Fibroblast of villous mesenchyme (primary cell): ENCODE measurements around the gene MAP2. TPM values are rescaled to one million over a fixed set of nuclear protein-coding genes. Genes with fewer than 3 reads are reported as not detected.

Experiments
- DNase-seq: peaks from one replicate; pipeline ENCODE4 v3.0.0-alpha.2; 2010; ENCODE audit warnings: low read depth
- H3K4me3 ChIP-seq: 2 replicates; pipeline ENCODE4 v1.5.1; 2011; ENCODE audit warnings: low read depth, mild to moderate bottlenecking, low read length
- CTCF ChIP-seq: IDR thresholded peaks from 2 replicates; pipeline ENCODE4 v1.5.1; 2012; ENCODE audit warnings: low read depth, mild to moderate bottlenecking, low read length; ENCODE audit not compliant: insufficient read depth
- total RNA-seq: library from RNA; depleted of rRNA; stranded (reverse); fragments of >200 nt; gene quantifications from 2 replicates; pipeline ENCODE4 v1.2.3, GENCODE V29; 2012

MAP2 gene
- total RNA-seq, 1 donor = 37.1 TPM

- no peak for TF ChIP-seq CTCF
- DNase-seq = no peak
- no peak overlapping the region for H3K4me3 ChIP-seq
Observed at GRCh38 chr2:209536363-209536762, 112.5 kb downstream of the MAP2 start.

GRCh38 chr2:209547726-209548125, 123.9 kb downstream of the MAP2 start:
- TF ChIP-seq CTCF = no peak
- H3K4me3 ChIP-seq = no peak overlapping the region
- peak; percentile 0 for DNase-seq

DNA sequence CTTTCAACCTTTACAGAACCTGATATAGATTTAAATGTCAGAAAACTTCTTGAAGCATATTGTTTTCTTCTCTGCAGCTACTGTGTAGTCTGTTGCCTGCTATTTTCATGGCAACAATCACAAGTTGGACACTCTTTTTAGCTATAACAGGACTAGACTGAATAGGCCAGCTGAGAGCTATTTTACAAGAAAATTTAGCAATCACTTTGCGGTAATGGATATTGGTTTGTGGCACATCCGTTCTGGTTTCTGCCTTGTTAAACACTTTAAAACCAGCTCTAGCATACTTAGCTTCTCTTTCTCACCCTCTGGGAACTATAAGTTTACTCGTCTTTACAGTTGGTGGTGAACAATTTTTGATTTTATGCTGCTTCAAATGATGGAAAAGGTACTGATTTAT, 125.7 kb downstream of the MAP2 start:
- no peak for TF ChIP-seq CTCF
- H3K4me3 ChIP-seq = no peak overlapping the region
- no peak for DNase-seq

DNA sequence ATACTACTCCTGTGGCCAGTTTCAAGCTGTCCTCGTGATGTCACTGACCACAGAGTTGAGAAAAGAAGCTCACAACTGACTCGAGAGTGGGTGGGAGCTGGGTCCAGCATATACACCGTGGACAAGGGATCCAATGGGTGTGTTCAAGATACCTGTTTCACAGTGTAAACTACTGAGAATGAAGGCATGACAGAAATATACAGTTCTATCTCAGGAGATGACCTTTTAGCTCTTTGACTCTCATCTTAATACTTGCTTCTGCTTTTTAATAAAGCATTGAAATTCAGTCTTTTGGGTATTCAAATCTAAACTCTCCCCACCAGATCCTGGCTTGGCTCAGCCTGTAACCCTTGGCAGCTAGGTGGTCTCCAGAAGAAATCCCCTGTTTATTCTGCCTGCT, 130.1 kb downstream of the MAP2 start:
- H3K4me3 ChIP-seq = no peak overlapping the region
- DNase-seq = no peak
- TF ChIP-seq CTCF = no peak

GRCh38 chr2:209556354-209556961, 132.6 kb downstream of the MAP2 start:
- DNase-seq = peak; percentile 39
- TF ChIP-seq CTCF = peak; percentile 54
- no peak overlapping the region for H3K4me3 ChIP-seq

DNA sequence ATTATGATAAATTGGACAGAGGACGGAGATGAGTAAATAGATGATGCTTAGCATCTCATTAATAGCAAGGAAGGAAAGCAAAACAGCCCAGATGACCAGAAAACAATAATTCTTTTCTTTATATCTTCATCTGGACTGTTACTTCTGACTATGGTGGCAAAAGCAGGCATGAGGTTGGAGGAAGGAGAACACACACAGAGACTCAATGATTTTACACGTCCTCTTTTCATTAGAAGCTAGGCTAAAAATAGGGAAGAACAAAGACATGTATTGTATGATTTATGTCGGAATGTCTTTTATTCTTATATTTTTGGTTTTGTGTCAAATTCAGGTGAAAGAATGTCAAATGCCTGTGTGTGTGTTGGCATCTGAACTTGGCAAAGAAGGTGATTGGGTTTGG, 137.1 kb downstream of the MAP2 start:
- no peak overlapping the region for H3K4me3 ChIP-seq
- no peak for TF ChIP-seq CTCF
- DNase-seq = no peak

GRCh38 chr2:209563453-209563852, 139.6 kb downstream of the MAP2 start:
- TF ChIP-seq CTCF = no peak
- H3K4me3 ChIP-seq = no peak overlapping the region
- no peak for DNase-seq
